SHP77 (cell line): ENCODE data around the gene HSD11B1.
A peak's percentile ranks its signal among the peaks of the same experiment; 100 is the strongest.

Source experiments
- DNase-seq, 2 experiments: peaks; one replicate each; lab custom pipeline; 2025; lab: John Stamatoyannopoulos, UW

Gene HSD11B1

GRCh38 chr1:209704584-209704983 is at the start of gene HSD11B1:
TSS of gene HSD11B1 (plus strand) at chr1:209704846. CDS start at chr1:209704943, 97 bp downstream.
- no peak for DNase-seq

GRCh38 chr1:209655411-209656231 is 49.0 kb upstream of the HSD11B1 start:
- DNase-seq, result no peak

GRCh38 chr1:209657140-209657879 is 47.3 kb upstream of the HSD11B1 start:
- DNase-seq, result no peak

GRCh38 chr1:209657918-209658317 is 46.7 kb upstream of the HSD11B1 start:
- no peak for DNase-seq

GRCh38 chr1:209659909-209660308 is 44.7 kb upstream of the HSD11B1 start:
- no peak for DNase-seq

GRCh38 chr1:209661071-209661470 is 43.6 kb upstream of the HSD11B1 start:
- no peak for DNase-seq

GRCh38 chr1:209662879-209663327 is 41.7 kb upstream of the HSD11B1 start:
- DNase-seq, result no peak

- DNase-seq, result no peak
Measured at GRCh38 chr1:209667103-209667502, 37.5 kb upstream of the HSD11B1 start.

- no peak for DNase-seq
Measured at GRCh38 chr1:209667708-209668107, 36.9 kb upstream of the HSD11B1 start.

GRCh38 chr1:209670441-209671082 is 34.1 kb upstream of the HSD11B1 start:
- DNase-seq, result no peak

GRCh38 chr1:209672705-209673630 is 31.7 kb upstream of the HSD11B1 start:
- no peak for DNase-seq

GRCh38 chr1:209673631-209674417 is 30.8 kb upstream of the HSD11B1 start:
- no peak for DNase-seq

GRCh38 chr1:209674957-209675564 is 29.6 kb upstream of the HSD11B1 start, which contains the start of gene G0S2:
TSS of gene G0S2 (plus strand) at chr1:209675412. CDS start at chr1:209675685, 273 bp downstream.
- DNase-seq, result no peak

GRCh38 chr1:209675565-209676154 is 29.0 kb upstream of the HSD11B1 start:
- DNase-seq, result no peak

- DNase-seq, result no peak
Measured at GRCh38 chr1:209678981-209679539, 25.6 kb upstream of the HSD11B1 start.

GRCh38 chr1:209685821-209686220 is 18.8 kb upstream of the HSD11B1 start:
- no peak for DNase-seq

GRCh38 chr1:209686322-209686721 is 18.3 kb upstream of the HSD11B1 start:
- no peak for DNase-seq

- DNase-seq, result no peak
Measured at GRCh38 chr1:209688746-209689234, 15.9 kb upstream of the HSD11B1 start.

GRCh38 chr1:209689477-209689876 is 15.2 kb upstream of the HSD11B1 start:
- DNase-seq, result peak in 1 of 2 experiments; percentile 3
